CD4-positive, alpha-beta T cell treated with Interleukin-21 for 1 hour (primary cell): ENCODE measurements around the gene ARHGAP15.

Source experiments
- DNase-seq: peaks from one replicate; pipeline ENCODE4 v3.0.0-alpha.2; 2020

Gene ARHGAP15

DNA sequence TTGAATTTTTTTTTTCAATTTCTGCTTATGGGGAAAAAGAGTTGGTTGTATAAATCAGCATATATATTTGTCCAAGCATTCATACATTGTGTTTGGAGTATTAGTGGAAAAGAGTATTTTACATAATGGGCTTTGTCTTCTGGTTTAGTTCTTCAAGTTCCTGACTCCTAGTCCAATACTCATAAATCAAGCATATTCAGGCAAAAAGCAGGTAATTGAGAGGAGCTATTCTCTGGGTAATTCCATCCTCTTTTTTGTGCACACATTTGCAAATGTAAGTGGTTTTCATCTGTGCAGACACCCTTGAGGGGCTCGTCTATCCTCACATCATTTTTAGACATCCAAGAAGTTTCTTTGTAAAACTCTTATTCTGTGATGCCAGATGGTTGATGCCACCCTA lies 337.2 kb downstream of the ARHGAP15 start:
- no peak for DNase-seq

DNA sequence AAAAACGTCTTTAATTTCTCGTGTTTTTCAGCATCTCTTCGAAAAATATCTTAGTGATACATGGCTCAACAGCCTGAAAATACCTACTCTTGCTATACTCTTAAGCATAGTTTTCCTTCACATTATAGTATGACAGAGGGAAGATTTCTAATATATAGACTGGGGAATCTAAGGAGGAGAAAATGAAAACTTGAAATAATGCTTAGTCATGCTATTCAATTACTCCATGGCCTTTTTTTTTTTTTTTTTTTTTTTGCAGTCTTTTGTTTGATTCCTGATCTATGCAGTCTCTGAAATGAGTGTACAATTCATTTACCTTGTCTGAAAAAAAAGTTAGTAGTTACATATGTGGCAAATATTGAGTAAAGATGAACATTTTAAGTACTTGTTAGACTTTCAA lies 337.8 kb downstream of the ARHGAP15 start:
- DNase-seq = no peak

DNA sequence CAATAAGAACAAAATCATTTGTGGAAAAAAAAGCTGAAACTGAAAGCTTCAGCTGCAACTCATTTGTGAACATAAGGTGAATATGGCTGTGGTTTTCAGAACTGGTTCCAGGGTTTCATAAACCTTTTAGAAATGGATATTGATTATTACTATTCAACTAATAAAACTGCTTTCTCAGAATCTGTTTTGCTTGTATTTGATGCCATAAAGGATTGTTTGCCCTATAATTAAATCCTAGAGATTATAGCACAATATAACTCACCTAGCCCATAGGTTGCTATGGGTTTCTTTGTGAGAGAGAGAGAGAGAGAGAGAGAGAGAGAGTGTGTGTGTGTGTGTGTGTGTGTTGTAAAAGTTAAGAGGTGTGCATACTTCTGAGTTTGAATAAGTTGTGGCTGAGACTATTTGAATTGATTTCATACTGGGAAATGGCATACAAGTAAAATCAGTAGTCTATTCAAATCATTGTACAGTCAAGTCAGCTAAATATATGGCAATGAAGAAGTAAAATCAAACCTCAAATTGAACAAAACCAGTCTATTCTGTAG lies 339.2 kb downstream of the ARHGAP15 start:
- no peak for DNase-seq

DNA sequence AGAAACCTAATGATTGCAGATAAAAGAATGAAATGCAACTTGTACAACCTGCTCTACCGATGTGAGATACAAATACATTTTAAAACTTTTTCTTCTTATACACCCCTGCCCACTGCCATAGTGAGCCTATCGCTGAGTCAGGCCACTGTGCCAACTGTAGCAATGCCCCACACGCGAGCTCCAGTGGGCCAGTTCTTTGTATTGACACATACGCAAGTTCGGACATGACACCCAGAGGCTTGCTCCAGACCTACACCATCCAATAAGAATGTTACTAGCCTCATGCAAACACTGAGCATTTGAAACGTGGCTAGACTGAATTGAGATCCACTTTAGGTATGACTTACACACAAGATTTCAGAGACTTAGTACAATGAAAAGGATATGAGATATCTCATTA lies 340.1 kb downstream of the ARHGAP15 start:
- no peak for DNase-seq

DNA sequence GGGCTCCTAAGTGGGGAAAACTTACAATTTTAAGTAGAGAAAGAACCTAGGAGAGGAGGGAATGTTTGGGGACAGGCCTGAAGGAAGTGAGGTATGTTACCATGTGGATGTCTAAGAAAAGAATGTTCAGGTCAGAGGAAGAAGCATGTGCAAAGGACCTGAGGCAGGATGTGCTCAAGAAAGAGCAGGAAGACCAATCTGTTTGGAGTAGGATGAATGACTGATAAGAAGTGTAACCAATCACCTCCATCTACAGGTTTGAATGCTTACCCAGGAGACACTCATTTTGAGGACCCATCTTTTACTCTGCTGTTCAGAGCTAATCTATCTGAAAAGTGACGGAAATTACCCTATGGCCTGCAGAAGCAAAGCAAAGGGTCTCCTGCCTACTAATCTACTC lies 342.3 kb downstream of the ARHGAP15 start:
- no peak for DNase-seq

DNA sequence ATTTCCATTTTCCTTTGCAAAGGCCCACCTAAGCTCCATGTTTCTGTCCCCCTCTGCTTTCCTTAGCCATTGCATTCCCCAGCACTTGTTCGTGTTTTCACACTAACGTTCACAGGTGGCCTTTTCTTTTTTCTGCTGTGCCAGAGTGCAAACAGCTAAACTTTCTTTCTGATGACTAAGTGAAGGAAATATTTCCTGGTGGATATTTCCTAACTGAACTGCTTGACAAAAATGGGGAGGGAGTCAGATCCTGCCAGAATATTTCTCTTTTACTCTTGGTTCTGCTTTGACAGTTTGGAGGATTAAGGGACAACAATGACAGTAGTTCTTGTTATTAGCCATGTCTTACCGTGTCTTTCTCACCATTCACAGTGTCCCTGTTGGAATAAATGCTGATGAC lies 344.0 kb downstream of the ARHGAP15 start:
- DNase-seq = no peak

DNA sequence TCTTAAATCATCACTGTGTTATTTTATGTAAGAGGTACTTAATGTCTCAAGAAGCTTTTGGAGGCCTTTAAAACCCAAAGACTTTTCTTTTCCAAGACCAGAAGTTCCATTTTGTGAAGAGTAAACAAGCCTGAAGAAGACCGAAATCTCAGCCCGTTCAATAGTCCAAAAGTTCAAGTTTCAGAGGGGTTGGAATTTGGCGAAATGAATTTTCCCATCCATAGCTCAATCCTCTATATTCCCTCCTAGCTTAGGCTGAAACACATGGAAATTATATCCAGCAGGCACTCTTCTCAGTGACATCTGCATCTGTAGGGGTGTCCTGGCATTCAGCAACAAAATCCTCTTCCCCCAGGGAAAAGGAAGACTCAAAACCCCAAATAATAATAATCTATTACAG lies 344.6 kb downstream of the ARHGAP15 start:
- DNase-seq = no peak

DNA sequence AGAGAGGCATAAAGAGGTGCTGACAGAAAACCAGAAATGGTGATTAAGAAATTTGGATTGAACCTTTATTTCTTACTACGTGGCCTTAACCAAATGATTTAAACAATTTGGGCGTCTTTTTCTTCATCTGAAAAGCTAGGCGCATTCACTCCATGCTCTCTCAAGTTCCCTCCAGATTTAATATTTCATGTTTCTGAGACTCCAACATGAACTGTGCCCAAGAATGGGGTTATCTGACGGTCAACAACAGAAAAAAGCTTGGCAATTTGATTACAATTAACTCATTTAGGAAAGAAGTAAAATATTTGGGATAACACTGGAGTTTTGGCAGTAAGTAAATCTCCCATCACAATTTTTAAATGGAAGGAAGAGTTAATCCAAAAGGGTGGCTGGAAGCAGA lies 345.4 kb downstream of the ARHGAP15 start:
- no peak for DNase-seq

DNA sequence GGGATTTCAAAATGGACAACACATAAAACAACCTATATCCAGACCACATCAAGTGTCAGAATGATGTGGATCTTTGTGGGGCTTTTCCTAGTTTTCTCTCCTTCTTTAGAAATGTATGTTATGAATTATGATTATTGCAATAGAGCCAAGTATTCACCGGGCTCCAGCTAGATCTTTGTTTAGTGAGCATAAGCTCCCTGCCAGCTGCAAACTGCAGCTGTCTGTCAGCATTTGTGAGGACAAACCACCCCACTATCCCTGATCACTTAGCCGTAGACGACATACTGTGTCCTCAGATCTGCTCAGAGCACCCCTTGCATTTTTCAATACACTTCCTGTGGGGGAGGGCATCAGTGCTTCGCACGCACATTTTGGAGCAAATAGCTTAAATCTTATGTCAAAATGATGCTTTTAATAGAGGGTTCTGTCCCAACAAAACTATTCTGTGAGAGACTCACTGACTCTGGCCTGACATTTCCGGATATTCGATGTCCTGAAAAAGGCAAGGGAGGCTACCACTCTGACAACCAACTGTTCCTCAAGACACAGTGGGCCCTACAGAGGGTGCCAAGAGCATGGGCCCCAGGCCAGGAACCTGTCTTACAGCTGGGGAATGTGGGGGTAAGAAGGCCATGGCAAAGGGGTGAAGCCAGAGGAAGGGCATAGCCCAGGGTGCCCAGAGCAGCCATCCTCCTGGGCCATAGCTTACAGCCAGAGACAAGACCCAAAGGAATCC lies 346.0 kb downstream of the ARHGAP15 start:
- no peak for DNase-seq

DNA sequence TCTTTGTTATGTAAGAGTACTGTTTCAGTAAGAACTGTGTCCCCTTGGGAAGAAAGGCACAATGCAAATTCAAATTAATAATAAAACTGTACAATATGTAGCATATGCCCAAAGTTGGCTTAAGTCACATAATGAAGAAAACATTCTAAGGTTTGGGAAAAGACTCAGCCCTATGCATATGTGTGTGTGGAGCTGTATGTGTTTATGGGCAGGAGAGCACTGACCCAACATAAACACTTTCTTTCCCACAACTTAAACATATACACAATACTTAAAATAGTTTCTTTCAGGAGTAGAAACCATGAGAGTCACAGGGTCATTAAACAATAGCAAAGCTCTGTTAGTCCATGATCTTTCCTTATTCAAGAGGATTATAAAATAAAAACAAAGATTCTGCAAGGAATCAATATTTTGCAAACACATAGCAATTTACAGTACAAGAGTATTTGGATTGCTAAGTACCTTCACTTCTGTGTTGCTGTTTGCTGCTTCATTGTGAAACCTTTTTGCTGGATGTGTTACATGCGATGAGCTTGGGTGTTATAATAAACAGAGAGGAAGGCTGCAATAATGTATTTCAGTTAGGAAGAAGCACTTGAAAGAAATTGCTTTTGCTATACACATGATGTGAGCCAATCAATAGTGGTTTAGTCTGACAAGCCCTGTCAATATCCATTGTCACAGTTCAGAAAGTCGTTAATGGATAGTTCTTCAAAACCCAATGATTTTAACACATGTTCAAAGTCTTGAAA lies 347.3 kb downstream of the ARHGAP15 start:
- DNase-seq = no peak

DNA sequence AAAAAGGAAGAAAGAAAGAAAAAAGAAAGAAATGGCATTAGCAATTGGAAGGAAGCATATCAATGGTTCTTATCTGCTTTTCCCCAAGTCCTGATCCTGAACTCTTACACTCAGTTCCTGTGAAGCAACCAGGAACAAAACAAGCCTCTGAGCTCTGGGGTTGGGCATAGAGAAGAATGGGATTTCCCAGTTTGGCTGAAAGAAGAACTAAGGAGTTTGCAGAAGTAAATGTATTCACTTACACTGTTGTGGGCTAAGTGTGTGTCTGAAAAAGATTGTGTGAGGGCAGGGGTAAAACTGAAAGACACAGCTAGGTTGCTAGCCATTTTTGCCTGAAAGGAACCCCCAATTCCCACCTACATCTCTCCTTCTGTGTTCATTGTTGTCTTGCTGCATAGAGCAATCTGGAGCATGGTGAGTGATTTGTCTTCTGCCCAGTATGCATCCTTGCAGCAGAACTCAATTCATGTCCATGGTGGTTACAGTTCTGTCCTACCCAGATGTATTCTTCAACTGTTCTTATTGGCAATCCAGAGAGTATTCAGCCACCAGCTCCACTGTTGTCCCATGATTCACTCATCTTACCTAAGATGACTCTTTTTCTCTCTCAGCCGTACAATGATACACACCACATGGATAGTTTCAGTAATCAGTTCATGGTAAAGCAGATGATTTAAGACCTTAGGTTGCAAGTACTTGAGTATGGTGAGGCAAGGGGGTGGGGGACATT lies 348.7 kb downstream of the ARHGAP15 start:
- no peak for DNase-seq

DNA sequence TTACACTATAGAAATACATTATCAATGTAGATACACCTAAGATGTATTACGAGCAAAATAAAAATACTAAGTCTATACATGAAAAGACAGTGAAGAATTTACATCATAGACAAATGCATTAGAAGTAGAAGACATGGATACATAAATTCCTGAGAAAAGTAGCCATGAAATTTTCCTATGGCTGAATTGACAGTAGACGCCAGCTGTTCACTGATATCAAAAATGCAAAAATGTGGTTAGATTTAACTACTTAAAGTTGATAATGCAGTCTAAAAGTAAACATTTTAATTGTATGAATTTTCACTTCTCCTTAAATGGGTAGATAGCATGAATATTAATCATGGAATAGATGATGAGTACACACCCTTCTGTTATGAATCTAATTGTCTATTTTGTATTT lies 350.9 kb downstream of the ARHGAP15 start:
- no peak for DNase-seq

DNA sequence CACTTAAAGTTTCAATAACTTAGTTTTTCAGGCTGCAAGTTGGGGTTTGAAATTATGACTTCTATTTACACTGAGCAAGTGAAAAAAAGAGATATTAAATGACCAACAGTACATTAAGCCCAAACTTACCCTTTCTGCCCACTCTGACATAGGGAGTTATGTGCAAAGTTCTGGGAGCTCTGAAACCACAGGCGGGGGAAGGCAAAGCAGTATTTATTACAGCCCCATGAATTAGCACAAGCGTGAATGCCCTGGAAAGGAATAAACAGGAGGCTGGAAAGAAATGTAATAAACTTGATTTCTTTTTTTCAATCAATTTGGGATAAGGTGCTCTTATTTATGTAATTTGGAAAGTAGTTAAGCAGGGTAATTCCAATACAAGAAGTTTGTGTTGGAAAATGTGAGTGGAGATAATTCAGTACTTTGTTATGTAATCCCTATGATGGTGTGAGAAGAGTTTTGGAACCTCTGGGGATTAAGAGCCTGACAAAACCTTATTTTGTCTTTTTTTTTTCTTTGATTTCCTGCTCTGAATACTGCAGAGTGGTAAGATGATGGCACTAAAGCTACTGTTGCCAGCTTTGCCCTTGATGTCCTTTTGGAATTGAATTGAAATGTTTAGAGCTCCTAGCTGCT lies 351.5 kb downstream of the ARHGAP15 start:
- no peak for DNase-seq

DNA sequence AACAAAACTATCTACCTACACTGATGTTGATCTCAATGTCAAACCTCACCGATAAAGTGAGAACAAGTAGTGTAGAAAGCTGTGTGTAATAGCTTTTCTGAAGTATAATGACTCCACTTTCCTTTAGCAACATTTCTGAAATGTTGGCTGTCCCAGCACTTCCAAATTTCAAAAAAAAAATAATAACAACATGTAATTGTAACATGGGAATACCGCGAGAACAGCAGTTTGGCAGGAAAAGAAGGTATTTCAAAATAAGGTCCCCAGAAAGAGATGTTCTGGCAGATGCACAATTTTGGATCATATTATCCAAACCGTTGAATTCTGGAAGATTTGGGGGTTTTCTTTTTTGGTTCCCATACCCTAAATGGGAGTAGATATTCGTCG lies 352.0 kb downstream of the ARHGAP15 start:
- DNase-seq = no peak

DNA sequence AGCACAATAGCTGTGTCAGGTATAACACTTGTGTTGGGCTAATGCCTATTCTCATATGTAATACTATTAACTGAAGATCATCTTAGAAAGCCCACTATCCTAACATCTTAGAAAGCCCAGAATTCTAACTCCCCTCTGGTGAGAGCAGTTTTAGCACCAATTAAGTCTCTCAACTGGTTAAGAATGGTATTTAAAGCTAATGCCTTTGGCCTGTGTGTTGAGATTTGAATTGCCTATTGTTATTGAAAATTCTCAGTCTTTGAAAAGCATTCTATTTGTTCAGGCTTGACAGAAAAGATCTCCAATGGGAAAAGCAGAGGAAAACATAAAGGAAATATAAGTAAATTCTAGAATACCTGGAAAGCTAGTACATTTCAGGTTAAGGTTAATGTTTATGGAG lies 352.5 kb downstream of the ARHGAP15 start:
- no peak for DNase-seq

DNA sequence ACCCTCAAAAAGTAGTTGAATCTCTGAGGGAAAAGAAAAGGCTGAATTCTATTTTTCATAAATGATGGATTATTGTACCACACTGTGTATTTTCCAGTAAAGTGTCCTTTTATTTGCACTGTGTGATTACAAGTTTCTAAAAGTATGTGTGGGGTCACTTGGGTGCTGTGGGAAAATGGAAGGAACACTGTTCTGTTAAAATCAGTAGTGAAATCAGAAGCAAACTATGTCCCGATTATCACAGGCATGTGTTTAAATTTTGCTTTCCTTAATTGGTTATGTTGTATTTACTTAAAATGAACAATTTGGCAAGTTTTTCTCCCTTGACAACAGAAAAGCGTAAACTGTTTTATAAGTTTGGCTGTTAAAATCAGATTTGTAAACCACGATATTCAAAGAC lies 353.1 kb downstream of the ARHGAP15 start:
- no peak for DNase-seq

DNA sequence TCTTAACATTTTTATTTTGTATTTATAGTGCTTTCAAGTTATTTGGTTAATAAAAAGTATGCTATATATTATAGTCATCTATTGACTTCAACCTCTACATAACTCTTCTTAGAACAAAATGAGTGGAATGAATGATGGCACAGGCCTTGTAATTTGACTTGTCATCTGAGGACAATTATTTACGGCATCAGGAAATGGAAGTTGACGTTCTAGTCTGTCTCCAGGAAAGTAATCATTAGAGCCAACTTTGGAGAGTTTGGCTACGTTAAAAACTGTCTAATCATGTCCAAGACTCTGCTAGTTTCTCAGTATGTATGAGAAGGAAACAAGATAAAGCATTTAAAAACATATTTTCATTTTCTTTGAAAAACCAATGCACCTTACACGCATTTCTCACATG lies 353.6 kb downstream of the ARHGAP15 start:
- no peak for DNase-seq

DNA sequence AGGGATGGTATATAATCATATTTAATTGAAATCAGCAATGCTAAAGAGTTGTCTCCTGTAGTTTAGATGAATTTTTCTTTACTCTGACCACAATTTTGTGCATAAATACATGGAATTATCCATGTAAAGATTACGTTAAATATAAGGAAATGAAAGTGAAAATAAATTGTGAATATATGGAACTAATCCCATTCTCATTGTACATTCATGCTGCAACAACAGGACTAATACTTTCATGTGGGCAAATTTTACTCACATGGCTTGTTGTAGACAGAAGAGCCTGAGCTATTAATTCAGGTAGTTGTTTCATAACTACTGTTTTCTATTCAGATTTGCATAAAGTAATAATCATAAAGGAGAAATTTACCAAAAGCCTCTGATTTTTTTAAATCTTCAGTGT lies 357.8 kb downstream of the ARHGAP15 start:
- no peak for DNase-seq

DNA sequence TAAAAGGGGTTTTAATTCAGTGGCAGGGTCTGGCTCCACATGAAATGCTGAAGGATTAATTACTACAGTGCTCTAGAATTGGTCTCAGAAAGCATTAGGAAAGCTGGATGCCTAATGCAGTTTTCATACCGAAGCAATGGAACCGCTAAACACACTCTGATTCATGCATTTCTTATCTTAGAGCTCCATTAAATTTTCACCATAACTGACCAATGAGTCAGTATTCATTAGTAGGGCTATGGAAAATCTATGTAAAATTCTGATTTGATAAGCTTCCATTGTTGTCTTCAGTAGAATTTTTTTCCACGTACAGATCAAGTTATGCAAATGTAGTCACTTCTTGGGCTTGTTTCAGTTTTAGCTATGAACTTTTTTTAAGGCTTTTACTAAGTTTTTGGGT lies 359.9 kb downstream of the ARHGAP15 start:
- no peak for DNase-seq

DNA sequence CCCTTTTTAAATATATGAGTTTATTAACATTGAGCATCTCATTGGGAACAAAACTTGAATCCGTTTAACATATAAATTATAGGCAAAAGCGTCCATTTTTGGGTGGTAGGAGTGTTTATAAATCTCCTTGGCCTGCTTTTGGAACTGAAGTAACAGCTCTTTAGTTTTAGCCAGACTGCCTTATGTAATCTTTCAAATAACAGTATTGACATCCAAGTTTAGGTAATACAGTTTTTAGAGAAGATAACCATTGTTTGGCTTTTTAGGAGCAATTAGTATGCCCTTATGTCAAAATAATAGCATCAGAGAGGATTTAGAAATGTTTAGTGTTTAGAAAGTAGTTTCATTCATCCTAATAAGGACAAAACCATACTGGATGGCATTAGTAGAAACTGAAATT lies 361.9 kb downstream of the ARHGAP15 start:
- DNase-seq = no peak

DNA sequence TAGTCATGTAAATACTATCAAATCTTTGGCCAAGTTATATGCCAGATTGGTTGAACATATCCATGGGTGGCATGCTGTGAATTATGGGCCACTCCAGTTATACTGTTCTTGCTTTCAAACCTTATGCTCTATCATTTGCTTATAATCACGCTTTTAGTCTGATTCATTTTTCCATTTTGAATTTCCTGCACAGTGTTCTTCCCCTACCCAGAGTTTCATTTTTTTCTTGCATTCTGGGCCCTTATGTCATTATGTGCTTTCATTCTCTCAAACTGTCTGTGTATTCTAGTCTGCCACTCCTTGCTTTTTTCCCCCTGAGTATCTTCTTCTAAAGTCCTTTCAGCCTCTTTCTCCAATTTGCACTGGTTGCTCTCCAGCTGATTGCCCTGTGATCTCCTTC lies 364.1 kb downstream of the ARHGAP15 start:
- DNase-seq = no peak

DNA sequence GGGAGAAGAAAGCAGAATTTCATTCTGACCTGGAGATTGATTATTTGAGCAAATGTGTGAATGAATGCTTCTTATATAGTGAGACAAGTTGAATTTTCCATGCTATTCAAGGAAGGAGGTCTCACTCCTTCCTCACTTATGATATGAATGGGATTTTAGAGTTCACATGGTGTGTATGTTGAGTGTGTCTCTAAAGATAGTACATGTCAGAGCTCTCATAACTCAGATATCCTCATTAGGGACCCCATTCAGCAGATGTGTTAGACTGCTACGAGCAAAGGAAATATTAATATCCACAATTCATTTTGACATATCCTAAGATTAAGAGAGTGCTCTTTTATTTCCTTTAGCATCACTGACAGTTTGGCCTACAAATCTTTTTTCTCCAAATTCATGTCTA lies 368.5 kb downstream of the ARHGAP15 start:
- no peak for DNase-seq

DNA sequence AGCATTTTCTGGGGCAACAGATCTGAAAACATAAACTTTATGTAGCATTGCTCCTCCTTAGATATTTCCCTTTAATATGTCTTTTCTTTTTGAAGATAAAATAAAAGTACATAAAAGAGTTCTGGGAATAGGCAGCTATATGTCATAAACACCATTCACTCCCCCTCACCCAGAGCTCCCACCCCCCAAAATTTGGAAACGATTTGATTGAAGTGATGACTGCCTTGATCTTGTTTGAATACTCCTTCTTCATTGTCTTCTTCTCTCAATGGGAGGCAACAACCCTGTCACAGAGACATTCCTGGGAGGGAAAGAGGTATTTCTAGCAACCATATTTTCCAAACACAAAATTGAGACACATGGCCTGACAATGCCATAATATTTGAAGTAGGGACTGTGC lies 369.3 kb downstream of the ARHGAP15 start:
- no peak for DNase-seq
